GM19468 (cell line): Measurements from ENCODE around the gene TMEM87A.

ENCODE experiments used
- ATAC-seq: cut with Tn5 transposase; IDR thresholded peaks from one replicate; pipeline ENCODE4 v1.9.1; 2021; ENCODE audit warnings: mild to moderate bottlenecking, moderate library complexity, moderate number of reproducible peaks; ENCODE audit not compliant: unreplicated experiment; ENCODE audit errors: extremely low read depth

Gene TMEM87A

GRCh38 chr15:42210696-42211095, 62.5 kb downstream of the TMEM87A start:
- ATAC-seq, result no peak

- peak; percentile 52 for ATAC-seq
Observed at GRCh38 chr15:42207674-42208579, 65.3 kb downstream of the TMEM87A start, which contains the start of gene VPS39. TSS of gene VPS39 (minus strand) at chr15:42208304. CDS start at chr15:42208153, 151 bp downstream.

- ATAC-seq, result no peak
Observed at GRCh38 chr15:42206406-42206805, 66.8 kb downstream of the TMEM87A start.

- no peak for ATAC-seq
Observed at GRCh38 chr15:42203891-42204290, 69.3 kb downstream of the TMEM87A start.

- no peak for ATAC-seq
Observed at GRCh38 chr15:42202653-42203052, 70.6 kb downstream of the TMEM87A start.

- no peak for ATAC-seq
Observed at GRCh38 chr15:42201801-42202200, 71.4 kb downstream of the TMEM87A start.

- no peak for ATAC-seq
Observed at GRCh38 chr15:42199126-42199525, 74.1 kb downstream of the TMEM87A start.

- no peak for ATAC-seq
Observed at GRCh38 chr15:42198516-42198915, 74.7 kb downstream of the TMEM87A start.

- no peak for ATAC-seq
Observed at GRCh38 chr15:42194513-42194912, 78.7 kb downstream of the TMEM87A start.

GRCh38 chr15:42193383-42193782, 79.8 kb downstream of the TMEM87A start:
- no peak for ATAC-seq

- no peak for ATAC-seq
Observed at GRCh38 chr15:42191610-42192346, 81.5 kb downstream of the TMEM87A start.

- ATAC-seq, result no peak
Observed at GRCh38 chr15:42190370-42190769, 82.9 kb downstream of the TMEM87A start.

GRCh38 chr15:42185801-42186200, 87.4 kb downstream of the TMEM87A start:
- ATAC-seq, result no peak

GRCh38 chr15:42184736-42185135, 88.5 kb downstream of the TMEM87A start:
- ATAC-seq, result no peak

- ATAC-seq, result no peak
Observed at GRCh38 chr15:42184296-42184695, 88.9 kb downstream of the TMEM87A start.

GRCh38 chr15:42182961-42183360, 90.3 kb downstream of the TMEM87A start:
- no peak for ATAC-seq

- no peak for ATAC-seq
Observed at GRCh38 chr15:42182328-42182886, 90.8 kb downstream of the TMEM87A start.

- no peak for ATAC-seq
Observed at GRCh38 chr15:42178056-42178455, 95.2 kb downstream of the TMEM87A start.

GRCh38 chr15:42175671-42176070, 97.6 kb downstream of the TMEM87A start:
- no peak for ATAC-seq

GRCh38 chr15:42172475-42172874, 100.8 kb downstream of the TMEM87A start:
- ATAC-seq, result no peak

- no peak for ATAC-seq
Observed at GRCh38 chr15:42171795-42172194, 101.4 kb downstream of the TMEM87A start.
